ENCODE data around the gene PATZ1. TPM values are rescaled to one million over a fixed set of nuclear protein-coding genes. Genes with fewer than 3 reads are reported as not detected.

The PATZ1 gene
- total and polyA plus RNA-seq, 2 experiments from 2014 or later, result 23.2 to 56.8 TPM

- TF ChIP-seq ETS1 (IDR thresholded peaks at IDR 0.05) (no peak), POLR2AphosphoS5 (IDR thresholded peaks at IDR 0.05; ENCODE audit: low read depth) (no peak), EZH2 (IDR thresholded peaks at IDR 0.05; ENCODE audit: low read depth, unreplicated experiment) (no peak), STAT1 (IDR thresholded peaks at IDR 0.05; ENCODE audit: unreplicated experiment) (no peak)
Measured at GRCh38 chr22:31329029-31329428, 17.1 kb downstream of the PATZ1 start (continued).

DNA sequence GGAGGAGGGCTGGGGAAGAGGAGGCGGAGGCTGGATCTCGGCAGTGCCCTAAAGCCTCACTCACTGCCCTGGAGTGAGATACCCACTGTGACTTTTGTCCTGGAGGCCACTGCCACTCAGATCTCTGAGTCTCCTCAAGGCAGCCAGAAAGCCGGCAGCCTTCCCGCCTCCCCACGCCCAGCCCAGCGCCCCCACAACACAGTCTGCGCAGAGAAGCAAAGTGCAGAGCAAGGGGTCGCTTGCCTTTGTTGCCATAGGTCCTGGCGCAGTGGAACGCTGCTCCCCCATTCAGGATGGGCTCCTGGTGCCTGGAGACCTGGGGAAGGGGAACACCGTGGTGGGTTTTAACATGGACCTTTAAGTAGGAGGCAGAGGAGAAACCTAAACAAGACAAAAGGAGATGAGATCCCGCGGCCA, 17.6 kb downstream of the PATZ1 start:
- H3K79me2 ChIP-seq (replicated peaks; ENCODE audit: insufficient read depth), result peaks cover 23% of the 10 kb centered on the region
- no peak overlapping the region for H2AFZ ChIP-seq
- no peaks in the 10 kb centered on the region for H3K4me1 ChIP-seq (ENCODE audit: insufficient read depth)
- Mint-ChIP-seq H3K27ac (no peak overlapping the region), H3K4me3 (no peak overlapping the region), H3K27me3 (ENCODE audit: insufficient read depth, low read depth, poor library complexity) (peaks cover 6% of the 10 kb centered on the region), H3K4me1 (peaks cover 4% of the 10 kb centered on the region; the same call in 2 of the 3 replicates), H3K36me3 (ENCODE audit: low read depth) (peaks cover 83% of the 10 kb centered on the region), H3K9me3 (no peaks in the 10 kb centered on the region)
- H3K9me2 ChIP-seq (ENCODE audit: insufficient read depth), result no peaks in the 10 kb centered on the region
- no peak for DNase-seq (ENCODE audit: low spot score)
- no peak overlapping the region for H3K27ac ChIP-seq (ENCODE audit: low read depth)
- H3K27me3 ChIP-seq (ENCODE audit: insufficient read depth), result no peaks in the 10 kb centered on the region
- no peaks in the 10 kb centered on the region for H3F3A ChIP-seq (replicated peaks; ENCODE audit: low read depth)
- peaks cover 36% of the 10 kb centered on the region for H3K36me3 ChIP-seq (ENCODE audit: insufficient read depth)
- H3K4me3 ChIP-seq, result no peak overlapping the region
- H3K4me2 ChIP-seq, result no peak overlapping the region
- no peak for ATAC-seq
- TF ChIP-seq STAT1 (IDR thresholded peaks at IDR 0.05; ENCODE audit: unreplicated experiment) (no peak), JUNB (IDR thresholded peaks at IDR 0.05; ENCODE audit: unreplicated experiment) (no peak), EZH2 (IDR thresholded peaks at IDR 0.05; ENCODE audit: low read depth, unreplicated experiment) (no peak), ETS1 (IDR thresholded peaks at IDR 0.05) (no peak), EZH2phosphoT487 (IDR thresholded peaks at IDR 0.05; ENCODE audit: unreplicated experiment) (no peak), NANOG (IDR thresholded peaks at IDR 0.05; ENCODE audit: borderline replicate concordance) (no peak), CREB1 (CRISPR knock-in tag; IDR thresholded peaks at IDR 0.05; ENCODE audit: low read depth) (no peak), CTCF (conservative IDR thresholded peaks at IDR 0.05; ENCODE audit: low read depth in 2 of 2) (no peak)
- TF ChIP-seq, protein P1, sequence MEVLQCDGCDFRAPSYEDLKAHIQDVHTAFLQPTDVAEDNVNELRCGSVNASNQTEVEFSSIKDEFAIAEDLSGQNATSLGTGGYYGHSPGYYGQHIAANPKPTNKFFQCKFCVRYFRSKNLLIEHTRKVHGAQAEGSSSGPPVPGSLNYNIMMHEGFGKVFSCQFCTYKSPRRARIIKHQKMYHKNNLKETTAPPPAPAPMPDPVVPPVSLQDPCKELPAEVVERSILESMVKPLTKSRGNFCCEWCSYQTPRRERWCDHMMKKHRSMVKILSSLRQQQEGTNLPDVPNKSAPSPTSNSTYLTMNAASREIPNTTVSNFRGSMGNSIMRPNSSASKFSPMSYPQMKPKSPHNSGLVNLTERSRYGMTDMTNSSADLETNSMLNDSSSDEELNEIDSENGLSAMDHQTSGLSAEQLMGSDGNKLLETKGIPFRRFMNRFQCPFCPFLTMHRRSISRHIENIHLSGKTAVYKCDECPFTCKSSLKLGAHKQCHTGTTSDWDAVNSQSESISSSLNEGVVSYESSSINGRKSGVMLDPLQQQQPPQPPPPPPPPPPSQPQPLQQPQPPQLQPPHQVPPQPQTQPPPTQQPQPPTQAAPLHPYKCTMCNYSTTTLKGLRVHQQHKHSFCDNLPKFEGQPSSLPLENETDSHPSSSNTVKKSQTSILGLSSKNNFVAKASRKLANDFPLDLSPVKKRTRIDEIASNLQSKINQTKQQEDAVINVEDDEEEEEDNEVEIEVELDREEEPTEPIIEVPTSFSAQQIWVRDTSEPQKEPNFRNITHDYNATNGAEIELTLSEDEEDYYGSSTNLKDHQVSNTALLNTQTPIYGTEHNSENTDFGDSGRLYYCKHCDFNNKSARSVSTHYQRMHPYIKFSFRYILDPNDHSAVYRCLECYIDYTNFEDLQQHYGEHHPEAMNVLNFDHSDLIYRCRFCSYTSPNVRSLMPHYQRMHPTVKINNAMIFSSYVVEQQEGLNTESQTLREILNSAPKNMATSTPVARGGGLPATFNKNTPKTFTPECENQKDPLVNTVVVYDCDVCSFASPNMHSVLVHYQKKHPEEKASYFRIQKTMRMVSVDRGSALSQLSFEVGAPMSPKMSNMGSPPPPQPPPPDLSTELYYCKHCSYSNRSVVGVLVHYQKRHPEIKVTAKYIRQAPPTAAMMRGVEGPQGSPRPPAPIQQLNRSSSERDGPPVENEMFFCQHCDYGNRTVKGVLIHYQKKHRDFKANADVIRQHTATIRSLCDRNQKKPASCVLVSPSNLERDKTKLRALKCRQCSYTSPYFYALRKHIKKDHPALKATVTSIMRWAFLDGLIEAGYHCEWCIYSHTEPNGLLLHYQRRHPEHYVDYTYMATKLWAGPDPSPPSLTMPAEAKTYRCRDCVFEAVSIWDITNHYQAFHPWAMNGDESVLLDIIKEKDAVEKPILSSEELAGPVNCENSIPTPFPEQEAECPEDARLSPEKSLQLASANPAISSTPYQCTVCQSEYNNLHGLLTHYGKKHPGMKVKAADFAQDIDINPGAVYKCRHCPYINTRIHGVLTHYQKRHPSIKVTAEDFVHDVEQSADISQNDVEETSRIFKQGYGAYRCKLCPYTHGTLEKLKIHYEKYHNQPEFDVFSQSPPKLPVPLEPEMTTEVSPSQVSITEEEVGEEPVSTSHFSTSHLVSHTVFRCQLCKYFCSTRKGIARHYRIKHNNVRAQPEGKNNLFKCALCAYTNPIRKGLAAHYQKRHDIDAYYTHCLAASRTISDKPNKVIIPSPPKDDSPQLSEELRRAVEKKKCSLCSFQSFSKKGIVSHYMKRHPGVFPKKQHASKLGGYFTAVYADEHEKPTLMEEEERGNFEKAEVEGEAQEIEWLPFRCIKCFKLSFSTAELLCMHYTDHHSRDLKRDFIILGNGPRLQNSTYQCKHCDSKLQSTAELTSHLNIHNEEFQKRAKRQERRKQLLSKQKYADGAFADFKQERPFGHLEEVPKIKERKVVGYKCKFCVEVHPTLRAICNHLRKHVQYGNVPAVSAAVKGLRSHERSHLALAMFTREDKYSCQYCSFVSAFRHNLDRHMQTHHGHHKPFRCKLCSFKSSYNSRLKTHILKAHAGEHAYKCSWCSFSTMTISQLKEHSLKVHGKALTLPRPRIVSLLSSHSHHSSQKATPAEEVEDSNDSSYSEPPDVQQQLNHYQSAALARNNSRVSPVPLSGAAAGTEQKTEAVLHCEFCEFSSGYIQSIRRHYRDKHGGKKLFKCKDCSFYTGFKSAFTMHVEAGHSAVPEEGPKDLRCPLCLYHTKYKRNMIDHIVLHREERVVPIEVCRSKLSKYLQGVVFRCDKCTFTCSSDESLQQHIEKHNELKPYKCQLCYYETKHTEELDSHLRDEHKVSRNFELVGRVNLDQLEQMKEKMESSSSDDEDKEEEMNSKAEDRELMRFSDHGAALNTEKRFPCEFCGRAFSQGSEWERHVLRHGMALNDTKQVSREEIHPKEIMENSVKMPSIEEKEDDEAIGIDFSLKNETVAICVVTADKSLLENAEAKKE (CRISPR knock-in tag; IDR thresholded peaks at IDR 0.05), result no peak
- H4K20me1 ChIP-seq (replicated peaks; ENCODE audit: insufficient read depth), result peaks cover 27% of the 10 kb centered on the region

All from GM23338 (cell line).